GM13976 (cell line): ENCODE measurements around the gene PRDM1.

Experiments
- DNase-seq: peaks from one replicate; pipeline ENCODE4 v3.0.0; 2012; ENCODE audit warnings: low spot score
- CTCF ChIP-seq: IDR thresholded peaks from 2 replicates; pipeline ENCODE4 v1.5.1; 2012; ENCODE audit warnings: borderline replicate concordance, mild to moderate bottlenecking; ENCODE audit not compliant: insufficient read depth; ENCODE audit errors: extremely low read depth, missing control alignments, control extremely low read depth
- in situ Hi-C: fragments of 300-500 bp; cut with MboI; formaldehyde crosslinking; loops from one replicate; pipeline ENCODE4 v1.12.0; 2022; ENCODE audit warnings: low sequenced_read_pairs, mixed read lengths, inconsistent platforms; ENCODE audit not compliant: unreplicated experiment

Gene PRDM1

GRCh38 chr6:106134906-106135634 is 48.9 kb downstream of the PRDM1 start:
- in situ Hi-C loops = no loop called here
- TF ChIP-seq CTCF = no peak
- DNase-seq = no peak

GRCh38 chr6:106135911-106136571 is 49.9 kb downstream of the PRDM1 start:
- TF ChIP-seq CTCF = no peak
- no peak for DNase-seq
- in situ Hi-C loops = no loop called here

- DNase-seq = no peak
- TF ChIP-seq CTCF = no peak
- in situ Hi-C loops = no loop called here
These were observed 50.7 kb downstream of the PRDM1 start for GRCh38 chr6:106136845-106137244.

- TF ChIP-seq CTCF = no peak
- in situ Hi-C loops = no loop called here
- DNase-seq = no peak
These were observed 52.0 kb downstream of the PRDM1 start for GRCh38 chr6:106138151-106138550.

- DNase-seq = peak; percentile 66
- no peak for TF ChIP-seq CTCF
- in situ Hi-C loops = no loop called here
These were observed 55.5 kb downstream of the PRDM1 start for GRCh38 chr6:106141441-106142237.

- in situ Hi-C loops = no loop called here
- no peak for TF ChIP-seq CTCF
- no peak for DNase-seq
These were observed 56.8 kb downstream of the PRDM1 start for GRCh38 chr6:106142876-106143431.
